ENCODE data around the gene MAPKBP1. TPM values are rescaled to one million over a fixed set of nuclear protein-coding genes. Genes with fewer than 3 reads are reported as not detected.

MAPKBP1 gene
- total RNA-seq, 1 experiment from 2014 or later = 13.7 TPM

DNA sequence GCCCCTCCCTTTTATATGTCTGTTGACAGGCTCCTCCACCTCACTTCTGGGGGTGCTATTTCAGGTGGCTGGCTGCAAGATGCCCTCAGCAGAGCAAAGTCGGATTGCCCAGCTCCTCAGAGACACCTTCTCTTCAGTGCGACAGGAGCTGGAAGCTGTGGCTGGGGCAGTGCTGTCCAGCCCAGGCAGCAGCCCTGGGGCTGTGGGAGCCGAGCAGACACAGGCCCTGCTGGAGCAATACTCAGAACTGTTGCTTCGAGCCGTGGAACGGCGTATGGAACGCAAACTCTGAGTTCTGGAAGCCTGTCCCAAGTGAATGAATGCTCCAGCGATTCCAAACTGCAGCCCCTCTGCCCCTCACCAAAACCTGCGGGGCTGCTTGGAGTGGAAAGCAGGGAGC, 50.9 kb downstream of the MAPKBP1 start:
- no peaks in the 10 kb centered on the region for H3K9me3 Mint-ChIP-seq
- no peak overlapping the region for H2BK5ac ChIP-seq (ENCODE audit: insufficient read length, low read length)
- no peaks in the 10 kb centered on the region for H3K27me3 ChIP-seq (ENCODE audit: insufficient read depth, low read length)
- no peak overlapping the region for H4K5ac ChIP-seq (ENCODE audit: insufficient read length, low read depth, low read length)
- peaks cover 11 to 19% of the 10 kb centered on the region in 2 experiments for H3K4me1 Mint-ChIP-seq
- H3K23me2 ChIP-seq (ENCODE audit: insufficient read length, low read depth, low read length, poor library complexity, severe bottlenecking) = peaks cover 10% of the 10 kb centered on the region
- H2AFZ ChIP-seq (ENCODE audit: low read length) = no peak overlapping the region
- no peaks in the 10 kb centered on the region for H3K9me3 ChIP-seq (ENCODE audit: control insufficient read depth, low read depth, low read length)
- TF ChIP-seq, protein P1, sequence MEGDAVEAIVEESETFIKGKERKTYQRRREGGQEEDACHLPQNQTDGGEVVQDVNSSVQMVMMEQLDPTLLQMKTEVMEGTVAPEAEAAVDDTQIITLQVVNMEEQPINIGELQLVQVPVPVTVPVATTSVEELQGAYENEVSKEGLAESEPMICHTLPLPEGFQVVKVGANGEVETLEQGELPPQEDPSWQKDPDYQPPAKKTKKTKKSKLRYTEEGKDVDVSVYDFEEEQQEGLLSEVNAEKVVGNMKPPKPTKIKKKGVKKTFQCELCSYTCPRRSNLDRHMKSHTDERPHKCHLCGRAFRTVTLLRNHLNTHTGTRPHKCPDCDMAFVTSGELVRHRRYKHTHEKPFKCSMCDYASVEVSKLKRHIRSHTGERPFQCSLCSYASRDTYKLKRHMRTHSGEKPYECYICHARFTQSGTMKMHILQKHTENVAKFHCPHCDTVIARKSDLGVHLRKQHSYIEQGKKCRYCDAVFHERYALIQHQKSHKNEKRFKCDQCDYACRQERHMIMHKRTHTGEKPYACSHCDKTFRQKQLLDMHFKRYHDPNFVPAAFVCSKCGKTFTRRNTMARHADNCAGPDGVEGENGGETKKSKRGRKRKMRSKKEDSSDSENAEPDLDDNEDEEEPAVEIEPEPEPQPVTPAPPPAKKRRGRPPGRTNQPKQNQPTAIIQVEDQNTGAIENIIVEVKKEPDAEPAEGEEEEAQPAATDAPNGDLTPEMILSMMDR (conservative IDR thresholded peaks at IDR 0.05) = no peak
- H3K27ac Mint-ChIP-seq = no peak overlapping the region; a peak in 1 of 7 replicates
- no peak overlapping the region for H3K27ac ChIP-seq (ENCODE audit: insufficient read length, low read depth, low read length)
- H3K4me1 ChIP-seq (ENCODE audit: insufficient read depth, low read length) = no peaks in the 10 kb centered on the region
- no peak overlapping the region for H2BK15ac ChIP-seq (ENCODE audit: low read depth, low read length)
- H2BK12ac ChIP-seq (ENCODE audit: insufficient read length, low read depth, low read length) = no peak overlapping the region
- H3K4ac ChIP-seq (ENCODE audit: low read depth, low read length) = no peak overlapping the region
- no peak overlapping the region for H4K8ac ChIP-seq (replicated peaks; ENCODE audit: insufficient read length, low read depth, low read length)
- H3K79me2 ChIP-seq (ENCODE audit: insufficient read depth, low read length) = no peaks in the 10 kb centered on the region
- no peak overlapping the region for H3K4me3 Mint-ChIP-seq
- H3K14ac ChIP-seq (ENCODE audit: insufficient read depth, low read length) = no peak overlapping the region
- H4K91ac ChIP-seq (ENCODE audit: insufficient read length, low read depth, low read length) = no peak overlapping the region
- H3K4me2 ChIP-seq (ENCODE audit: insufficient read depth, insufficient read length, low read length) = no peak overlapping the region
- DNase-seq = no peak
- H2BK120ac ChIP-seq (ENCODE audit: low read depth, low read length, poor library complexity, severe bottlenecking) = no peak overlapping the region
- no peak overlapping the region for H3K23ac ChIP-seq (ENCODE audit: insufficient read length, low read depth, low read length)
- no peak overlapping the region for H3K9ac ChIP-seq (ENCODE audit: extremely low read depth, insufficient read length, low read length)
- H3K56ac ChIP-seq (ENCODE audit: insufficient read length, low read depth, low read length) = no peak overlapping the region
- H3K18ac ChIP-seq (ENCODE audit: insufficient read length, low read depth, low read length) = no peak overlapping the region
- no peaks in the 10 kb centered on the region for H4K20me1 ChIP-seq (ENCODE audit: control insufficient read depth, insufficient read depth, insufficient read length)
- no peak overlapping the region for H2AK5ac ChIP-seq (ENCODE audit: insufficient read length, low read length)
- no peaks in the 10 kb centered on the region for H3K27me3 Mint-ChIP-seq (ENCODE audit: low read depth)
- H3T11ph ChIP-seq (ENCODE audit: low read length) = no peak overlapping the region
- H3K79me1 ChIP-seq (ENCODE audit: insufficient read depth, low read depth, low read length, poor library complexity, severe bottlenecking) = no peaks in the 10 kb centered on the region
- no CpG with 5 or more reads among the region's 10 CpGs for WGBS (ENCODE audit: extremely low coverage, insufficient read length, low lambda C conversion rate)
- H3K36me3 Mint-ChIP-seq (ENCODE audit: insufficient read depth in 1 of 3, low read depth in 3 of 3) = peaks cover 3 to 7% (median 5%) of the 10 kb centered on the region in 3 experiments; a peak in 5 of 7 replicates
- no peak overlapping the region for H2BK20ac ChIP-seq (ENCODE audit: low read depth, low read length, poor library complexity, severe bottlenecking)
